Activated T-cell treated with anti-CD3 and anti-CD28 coated beads, Interleukin-2, amount 50 U/mL, for 1 hour (primary cell): ENCODE results near the gene COPZ1.

Source experiments
- DNase-seq: peaks from one replicate; pipeline ENCODE4 v3.0.0-alpha.2; 2020

Gene COPZ1

DNA sequence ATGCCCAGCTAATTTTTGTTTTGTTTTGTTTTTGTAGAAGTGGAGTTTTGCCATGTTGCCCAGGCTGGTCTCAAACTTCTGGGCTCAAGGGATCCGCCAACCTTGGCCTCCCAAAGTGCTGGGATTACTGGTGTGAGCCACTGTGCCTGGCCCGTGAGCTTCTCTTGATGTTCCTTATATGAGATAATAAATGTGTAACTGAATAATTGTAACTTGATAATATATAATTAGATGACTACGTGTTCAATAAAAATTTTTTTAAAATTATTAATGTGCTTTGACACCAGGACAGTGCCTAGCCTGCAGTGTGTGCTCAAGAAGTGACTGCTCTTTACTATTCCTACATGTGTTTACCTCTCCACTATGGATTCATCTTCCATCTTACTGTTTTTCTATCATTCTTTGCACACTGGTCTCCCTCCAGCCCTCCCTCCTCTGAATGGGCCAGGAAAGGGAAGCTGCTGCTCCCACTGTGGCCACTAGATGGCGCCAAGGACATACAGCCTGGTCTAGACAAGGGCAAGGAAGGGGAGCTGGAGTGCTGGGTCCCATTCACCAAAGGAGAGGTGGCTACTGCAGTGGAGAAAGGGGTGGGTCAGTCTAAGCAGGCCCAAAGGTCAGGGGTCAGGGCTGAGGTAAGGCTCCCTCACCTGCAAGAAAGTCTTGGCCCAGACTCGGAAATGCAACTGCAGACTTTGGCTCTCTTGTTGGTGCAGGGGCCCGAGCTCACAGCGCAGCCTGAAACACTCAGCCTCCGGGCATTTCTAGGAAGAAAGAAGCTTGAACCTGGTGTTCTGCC lies 74.3 kb downstream of the COPZ1 start:
- peak; percentile 95 for DNase-seq

DNA sequence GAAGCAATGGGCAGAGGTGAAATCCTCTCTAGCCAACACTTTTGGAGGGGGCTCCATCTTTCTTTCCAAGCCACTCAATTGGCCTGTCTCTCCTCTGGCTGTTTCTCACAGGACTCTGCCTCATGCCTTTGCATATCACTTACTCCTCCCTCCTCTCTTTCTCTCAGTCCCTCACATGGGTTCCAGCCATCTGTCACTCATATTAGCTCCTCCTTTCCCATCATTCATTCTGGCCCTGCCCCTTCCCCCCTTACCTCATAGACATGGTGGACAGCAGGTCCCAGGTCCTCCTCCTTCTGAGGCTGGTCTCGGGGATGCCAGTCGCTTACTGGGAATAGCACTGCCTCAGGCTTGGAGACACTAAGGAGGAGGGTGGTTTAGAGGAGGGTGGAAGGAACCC lies 76.2 kb downstream of the COPZ1 start:
- no peak for DNase-seq
